Mammary epithelial cell (primary cell): Measurements from ENCODE around the gene PBLD.

ENCODE experiments used
- CTCF ChIP-seq, 2 donors: IDR thresholded peaks in 1 of 2; conservative IDR thresholded peaks in 1 of 2; 2 replicates each; pipeline ENCODE4 v1.5.1; 2011 to 2012; ENCODE audit warnings: inconsistent platforms in 2 of 2, low read length in 2 of 2, mild to moderate bottlenecking in 2 of 2, control low read depth in 1 of 2, low read depth in 1 of 2; ENCODE audit not compliant: insufficient read depth in 1 of 2; ENCODE audit errors: extremely low read depth in 1 of 2
- EZH2 ChIP-seq: IDR thresholded peaks from 2 replicates; pipeline ENCODE4 v1.6.1; 2012; ENCODE audit warnings: low read length, inconsistent platforms, borderline replicate concordance

GRCh38 chr10:68362590-68362989, 29.9 kb upstream of the PBLD start:
- TF ChIP-seq CTCF (conservative IDR thresholded peaks at IDR 0.05 in 1 of 2, IDR thresholded peaks at IDR 0.05 in 1 of 2; ENCODE audit: extremely low read depth in 1 of 2, insufficient read depth in 1 of 2, low read depth in 1 of 2, low read length in 2 of 2) (no peak), EZH2 (no peak)
